DMS79 treated with DMSO at 0.1 percent for 48 hours (cell line): ENCODE data around the gene GMPS.
"Not testable (repeated sequence)": the region's sequence is repeated elsewhere in the genome, so short reads cannot be mapped to it uniquely, and the experiment has no call there.

ENCODE experiments used
- DNase-seq: peaks from one replicate; lab custom pipeline; 2025; lab: John Stamatoyannopoulos, UW

The GMPS gene

DNA sequence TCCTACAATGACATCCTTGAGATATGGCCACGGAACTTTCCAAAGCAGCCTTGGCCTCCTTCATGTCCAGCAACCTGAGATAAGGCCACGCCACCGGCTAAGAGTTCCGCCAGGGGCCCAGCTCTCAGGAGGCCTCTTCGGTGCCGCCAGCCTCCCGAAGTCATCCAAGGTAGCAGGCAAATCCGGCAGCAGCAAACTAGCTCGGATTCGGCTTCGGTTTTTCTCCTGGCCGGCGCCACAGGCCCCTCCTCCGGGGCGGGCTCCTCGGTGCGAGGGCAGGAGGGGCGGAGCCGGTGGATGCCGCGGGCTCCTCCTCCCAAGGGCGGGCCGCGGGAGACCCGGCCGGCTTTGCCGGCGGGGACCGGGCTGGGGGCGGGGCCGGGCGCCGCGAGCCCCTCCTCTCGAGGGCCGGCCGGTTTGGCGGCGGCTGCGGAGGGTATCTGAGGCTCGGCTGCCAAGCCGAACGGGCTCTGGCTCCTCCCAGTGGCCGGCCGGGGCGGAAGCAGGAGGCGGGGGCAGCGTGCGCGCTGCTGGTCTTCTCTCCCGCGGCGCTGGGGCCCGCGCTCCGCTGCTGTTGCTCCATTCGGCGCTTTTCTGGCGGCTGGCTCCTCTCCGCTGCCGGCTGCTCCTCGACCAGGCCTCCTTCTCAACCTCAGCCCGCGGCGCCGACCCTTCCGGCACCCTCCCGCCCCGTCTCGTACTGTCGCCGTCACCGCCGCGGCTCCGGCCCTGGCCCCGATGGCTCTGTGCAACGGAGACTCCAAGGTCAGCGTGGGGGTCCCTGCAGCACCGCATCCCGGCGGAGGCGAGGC lies at the start of gene GMPS:
GMPS (plus strand) TSS at position 518 of the 812 bp plus-strand sequence; CDS start at position 739, 221 bp downstream.
- DNase-seq, result peak; percentile 88

DNA sequence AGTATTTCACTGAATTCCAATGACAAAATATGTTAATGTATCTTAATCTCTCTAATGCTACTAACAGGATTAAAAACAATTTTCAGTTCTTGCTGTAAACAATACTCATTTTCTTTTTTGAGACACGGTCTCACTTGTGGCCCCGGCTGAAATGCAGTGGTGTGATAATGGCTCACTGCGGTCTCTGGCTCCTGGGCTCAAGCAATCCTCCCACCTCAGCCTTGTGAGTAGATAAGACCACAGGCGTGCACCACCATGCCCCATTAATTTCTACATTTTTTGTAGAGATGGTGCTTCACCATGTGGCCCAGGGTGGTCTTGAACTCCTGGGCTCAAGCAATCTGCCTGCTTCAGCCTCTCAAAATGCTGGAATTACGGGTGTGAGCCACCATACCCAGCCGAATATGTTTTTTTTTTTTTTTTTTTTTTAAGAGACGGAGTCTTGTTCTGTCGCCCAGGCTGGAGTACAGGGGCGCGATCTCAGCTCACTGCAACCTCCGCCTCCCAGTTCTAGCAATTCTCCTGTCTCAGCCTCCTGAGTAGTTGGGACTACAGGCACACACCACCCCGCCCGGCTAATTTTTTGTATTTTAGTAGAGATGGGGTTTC lies 41.9 kb upstream of the GMPS start:
- not testable (repeated sequence) for DNase-seq

DNA sequence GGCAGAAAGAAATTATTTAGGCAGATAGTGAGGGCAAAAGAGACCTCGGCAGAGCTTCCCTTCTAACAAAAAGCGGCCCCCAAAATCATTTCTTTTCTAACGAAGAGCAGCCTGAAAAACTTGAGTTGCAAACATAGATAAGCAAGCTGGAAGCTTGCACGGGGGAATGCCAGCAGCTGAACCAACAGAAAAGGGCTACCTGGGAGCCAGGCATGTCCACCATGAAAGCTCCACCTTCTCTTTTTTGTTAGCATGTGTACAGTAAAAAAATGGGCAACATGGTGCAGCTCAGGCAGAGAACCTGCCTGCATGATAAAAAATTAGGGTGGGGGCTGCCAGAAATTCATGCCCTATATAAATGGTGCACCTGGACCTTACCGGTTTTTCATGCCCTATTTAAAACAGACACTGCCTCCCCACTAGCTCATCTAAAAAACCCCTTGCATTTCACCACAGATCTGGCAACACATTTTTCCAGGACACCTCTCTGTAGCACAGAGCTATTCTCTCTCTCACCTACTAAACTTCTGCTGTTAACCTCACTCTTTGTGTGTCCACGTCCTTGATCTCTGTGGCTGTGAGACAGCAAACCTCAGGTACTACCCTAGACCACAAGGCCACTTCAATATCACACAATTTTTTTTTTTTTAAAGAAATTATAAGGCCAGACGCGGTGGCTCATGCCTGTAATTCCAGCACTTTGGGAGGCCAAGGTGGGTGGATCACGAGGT lies 34.9 kb upstream of the GMPS start:
- no peak for DNase-seq

GRCh38 chr3:155843569-155843968 lies 26.9 kb upstream of the GMPS start:
- DNase-seq, result no peak

GRCh38 chr3:155846119-155846518 lies 24.3 kb upstream of the GMPS start:
- DNase-seq, result no peak

GRCh38 chr3:155847993-155848392 lies 22.5 kb upstream of the GMPS start:
- no peak for DNase-seq

DNA sequence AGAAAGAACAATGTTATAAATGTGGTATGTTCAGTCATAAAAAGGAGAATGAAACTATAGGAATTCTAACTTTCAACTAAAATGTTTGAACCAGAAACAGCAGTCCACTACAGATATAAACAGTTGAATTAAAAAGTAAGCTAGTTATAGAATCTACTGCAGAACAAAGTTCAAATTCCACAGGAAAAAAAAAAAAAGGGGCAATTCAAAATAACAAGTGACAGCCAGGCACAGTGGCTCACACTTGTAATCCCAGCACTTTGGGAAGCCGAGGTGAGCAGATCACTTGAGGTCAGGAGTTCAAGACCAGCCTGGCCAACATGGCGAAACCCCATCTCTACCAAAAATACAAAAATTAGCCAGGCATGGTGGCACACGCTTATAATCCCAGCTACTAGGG lies 21.0 kb upstream of the GMPS start:
- DNase-seq, result not testable (repeated sequence)

GRCh38 chr3:155852341-155852740 lies 18.1 kb upstream of the GMPS start:
- DNase-seq, result no peak

GRCh38 chr3:155853214-155854140 lies 17.0 kb upstream of the GMPS start:
- no peak for DNase-seq

- DNase-seq, result peak; percentile 98
Measured at GRCh38 chr3:155854141-155854940, 16.1 kb upstream of the GMPS start, which contains the start of gene SLC33A1. Gene SLC33A1 (minus strand): TSS chr3:155854427. CDS start chr3:155853997, 430 bp downstream.

DNA sequence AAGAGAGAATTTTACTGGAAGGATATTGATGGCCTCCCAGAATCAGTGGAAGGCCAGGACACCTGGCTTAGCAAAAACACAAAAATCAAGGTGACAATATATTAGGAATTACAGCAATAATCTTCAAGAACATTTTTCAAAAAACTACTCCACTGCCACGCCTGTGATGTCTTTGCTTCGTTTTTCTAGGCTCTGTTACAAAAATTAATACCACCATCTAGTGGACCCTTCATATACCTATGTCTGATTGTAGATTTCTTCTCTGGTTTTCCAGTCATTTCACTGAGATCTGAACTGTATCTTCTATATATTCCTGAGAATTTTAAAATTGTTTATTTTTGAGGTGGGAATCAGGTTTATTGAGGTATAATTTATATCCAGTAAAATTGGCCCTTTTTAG lies 10.6 kb upstream of the GMPS start:
- peak; percentile 23 for DNase-seq

GRCh38 chr3:155860424-155860823 lies 10.0 kb upstream of the GMPS start:
- not testable (repeated sequence) for DNase-seq

- no peak for DNase-seq
Measured at GRCh38 chr3:155861476-155862183, 8.8 kb upstream of the GMPS start.

DNA sequence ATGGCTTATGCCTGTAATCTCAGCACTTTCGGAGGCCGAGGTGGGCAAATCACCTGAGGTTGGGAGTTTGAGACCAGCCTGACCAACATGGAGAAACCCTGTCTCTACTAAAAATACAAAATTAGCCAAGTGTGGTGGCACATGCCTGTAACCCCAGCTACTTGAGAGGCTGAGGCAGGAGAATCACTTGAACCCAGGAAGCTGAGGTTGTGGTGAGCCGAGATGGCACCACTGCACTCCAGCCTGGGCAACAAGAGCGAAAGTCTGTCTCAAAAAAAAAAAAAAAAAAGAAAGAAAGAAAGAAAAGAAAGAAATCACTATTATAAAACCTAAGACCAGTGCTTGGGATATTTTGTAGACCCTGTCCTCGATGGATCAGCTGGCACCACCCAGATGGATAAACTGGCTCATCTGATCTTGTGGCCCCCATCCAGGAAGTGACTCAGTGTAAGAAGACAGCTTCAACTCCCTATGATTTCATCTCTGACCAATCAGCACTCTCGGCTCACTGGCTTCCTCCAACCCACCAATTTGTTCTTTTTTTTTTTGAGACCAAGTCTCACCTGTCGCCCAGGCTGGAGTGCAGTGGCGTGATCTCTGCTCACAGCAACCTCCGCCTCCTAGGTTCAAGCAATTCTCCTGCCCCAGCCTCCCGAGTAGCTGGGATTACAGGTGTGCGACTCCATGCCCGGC lies 8.0 kb upstream of the GMPS start:
- DNase-seq, result not testable (repeated sequence)

DNA sequence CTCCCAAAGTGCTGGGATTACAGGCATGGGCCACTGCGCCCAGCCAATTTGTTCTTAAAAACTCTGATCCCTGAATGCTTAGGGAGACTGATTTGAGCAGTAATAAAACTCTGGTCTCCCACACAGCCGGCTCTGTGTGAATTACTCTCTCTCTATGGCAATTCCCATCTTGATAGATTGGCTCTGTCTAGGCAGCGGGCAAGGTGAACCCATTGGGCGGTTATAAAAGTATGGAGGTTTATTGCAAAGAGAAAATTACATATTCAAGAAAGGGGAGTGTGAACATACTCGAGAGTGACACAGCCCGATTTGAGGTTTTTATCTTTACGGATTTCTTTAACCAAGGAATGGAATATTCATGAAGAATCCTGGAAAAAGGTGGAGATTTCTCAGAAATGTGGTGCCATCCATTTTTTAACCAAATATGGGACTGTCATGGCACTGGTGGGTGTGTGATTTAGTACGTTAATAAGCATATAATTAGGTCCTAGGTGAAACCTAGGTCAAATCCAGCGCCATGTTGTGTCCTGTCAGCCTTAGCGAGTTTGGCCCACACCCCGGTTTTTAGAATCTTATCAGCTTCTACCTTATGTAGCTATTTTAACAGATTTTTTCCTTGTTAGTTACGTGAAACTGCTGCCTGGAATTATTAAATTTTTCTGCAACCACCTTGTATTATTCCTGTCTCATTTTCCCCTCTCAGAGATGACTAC lies 7.2 kb upstream of the GMPS start:
- DNase-seq, result no peak

GRCh38 chr3:155869691-155870090 lies 759 bp upstream of the GMPS start:
- DNase-seq, result peak; percentile 36

GRCh38 chr3:155870945-155871745 lies 695 bp downstream of the GMPS start:
- peak; percentile 53 for DNase-seq

DNA sequence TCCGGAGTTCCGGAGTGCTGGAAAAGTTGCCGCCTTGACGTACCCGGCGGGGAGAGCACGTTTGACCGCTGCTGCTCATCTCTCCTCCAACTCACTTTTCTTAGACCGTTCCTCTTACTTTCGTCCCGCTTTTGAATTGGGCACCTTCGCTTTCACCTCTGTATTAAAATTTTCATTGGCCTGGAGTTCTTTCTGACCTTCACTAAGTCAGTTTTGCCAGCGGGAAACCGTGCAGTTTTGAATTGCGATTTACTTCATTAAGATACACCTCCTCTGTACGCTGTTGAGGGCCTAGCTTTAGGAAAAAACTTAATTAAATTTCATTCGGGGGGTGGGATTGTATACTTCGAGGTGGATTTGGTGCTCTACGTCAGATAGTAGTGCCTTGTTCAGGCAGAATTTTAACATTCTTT lies 1.3 kb downstream of the GMPS start:
- peak; percentile 53 for DNase-seq
